Panc1 (cell line): ENCODE results near the gene N4BP2L2. TPM values are rescaled to one million over a fixed set of nuclear protein-coding genes. Genes with fewer than 3 reads are reported as not detected.

ENCODE experiments used
- ATAC-seq: fragments of 200-7000 bp; cut with Tn5 transposase; 2 replicates; pipeline ENCODE4 v1.9.1; 2020; ENCODE audit warnings: mild to moderate bottlenecking, moderate library complexity
- BruUV-seq: library from RNA; stranded (reverse); fragments of 400-500 nt; replicated peaks from 2 replicates; lab custom pipeline; 2021; lab: Mats Ljungman, UMichigan
- CTCF ChIA-PET: fragments of 300-600 bp; sonication (Branson Sonifier 250); formaldehyde crosslinking; loops from one replicate; lab custom pipeline; 2022; ENCODE audit warnings: antibody characterized with exemption; lab: Charles Lee
- POLR2A ChIA-PET: fragments of 300-600 bp; sonication (Branson Sonifier 250); formaldehyde crosslinking; loops from one replicate; lab custom pipeline; 2022; ENCODE audit warnings: antibody characterized with exemption; lab: Charles Lee
- DNase-seq: peaks from one replicate; pipeline ENCODE4 v3.0.0-alpha.2; 2010; ENCODE audit warnings: low read depth, low spot score
- H3K27ac ChIP-seq: 2 replicates; pipeline ENCODE4 v1.5.1; 2011; ENCODE audit warnings: mild to moderate bottlenecking, low read length, inconsistent platforms
- H3K27me3 ChIP-seq: fragments of 200-500 bp; sonication (Bioruptor generic); 2 replicates; pipeline ENCODE4 v1.6.0; 2014; ENCODE audit warnings: low read length, inconsistent platforms; ENCODE audit not compliant: control insufficient read depth, insufficient read depth
- H3K36me3 ChIP-seq: fragments of 200-500 bp; sonication (Bioruptor generic); 2 replicates; pipeline ENCODE4 v1.5.1; 2014; ENCODE audit warnings: inconsistent platforms, mild to moderate bottlenecking, low read length, moderate library complexity; ENCODE audit not compliant: control insufficient read depth, insufficient read depth
- H3K4me1 ChIP-seq: 2 replicates; pipeline ENCODE4 v1.5.1; 2011; ENCODE audit warnings: inconsistent platforms, mild to moderate bottlenecking, low read length, moderate library complexity; ENCODE audit not compliant: control insufficient read depth, insufficient read depth
- H3K4me3 ChIP-seq, 2 experiments: 2 replicates each; pipeline ENCODE4 v1.5.1; 2011 to 2012; ENCODE audit warnings: low read depth in 2 of 2, low read length in 2 of 2, mild to moderate bottlenecking in 2 of 2, inconsistent platforms in 1 of 2, moderate library complexity in 1 of 2
- H3K9me3 ChIP-seq: fragments of 200-500 bp; sonication (Bioruptor generic); 2 replicates; pipeline ENCODE4 v1.5.1; 2014; ENCODE audit warnings: low read depth, mild to moderate bottlenecking, inconsistent platforms, low read length, moderate library complexity; ENCODE audit not compliant: control insufficient read depth, insufficient read depth
- CTCF ChIP-seq: fragments of 450-650 bp; IDR thresholded peaks from 2 replicates; pipeline ENCODE4 v1.5.1; 2017; ENCODE audit warnings: mild to moderate bottlenecking
- POLR2AphosphoS5 ChIP-seq: IDR thresholded peaks from 2 replicates; pipeline ENCODE4 v1.6.1; 2012; ENCODE audit warnings: mild to moderate bottlenecking, low read depth, low read length, moderate library complexity
- SIN3A ChIP-seq: IDR thresholded peaks from 2 replicates; pipeline ENCODE4 v1.6.1; 2012; ENCODE audit warnings: low read depth, mild to moderate bottlenecking, low read length, moderate library complexity, borderline replicate concordance; ENCODE audit not compliant: insufficient read depth
- TCF7L2 ChIP-seq: IDR thresholded peaks from 2 replicates; pipeline ENCODE4 v1.6.1; 2011; ENCODE audit warnings: mild to moderate bottlenecking, low read depth, low read length, inconsistent platforms
- in situ Hi-C: cut with HindIII; loops from 2 replicates; pipeline ENCODE4 v1.10.0; 2016; ENCODE audit warnings: low sequenced_read_pairs, low pct_unique_long_range_greater_than_20kb
- intact Hi-C: fragments of 100-400 bp; cut with micrococcal nuclease; formaldehyde crosslinking; loops from one replicate; pipeline ENCODE4 v1.10.0; 2022; ENCODE audit not compliant: unreplicated experiment
- total RNA-seq: library from RNA; stranded (reverse); gene quantifications from one replicate; pipeline ENCODE4 v1.2.1, GENCODE V29; 2021; ENCODE audit not compliant: unreplicated experiment
- TF ChIP-seq, protein P1 (sequence below), 2 experiments: IDR thresholded peaks; 2 replicates each; pipeline ENCODE4 v1.6.1; 2011 to 2012; ENCODE audit warnings: low read depth in 2 of 2, control low read depth in 1 of 2, low read length in 1 of 2, mild to moderate bottlenecking in 1 of 2, moderate library complexity in 1 of 2; ENCODE audit not compliant: insufficient read depth in 1 of 2

Gene N4BP2L2
- total RNA-seq, 1 experiment from 2014 or later: 43.8 TPM

DNA sequence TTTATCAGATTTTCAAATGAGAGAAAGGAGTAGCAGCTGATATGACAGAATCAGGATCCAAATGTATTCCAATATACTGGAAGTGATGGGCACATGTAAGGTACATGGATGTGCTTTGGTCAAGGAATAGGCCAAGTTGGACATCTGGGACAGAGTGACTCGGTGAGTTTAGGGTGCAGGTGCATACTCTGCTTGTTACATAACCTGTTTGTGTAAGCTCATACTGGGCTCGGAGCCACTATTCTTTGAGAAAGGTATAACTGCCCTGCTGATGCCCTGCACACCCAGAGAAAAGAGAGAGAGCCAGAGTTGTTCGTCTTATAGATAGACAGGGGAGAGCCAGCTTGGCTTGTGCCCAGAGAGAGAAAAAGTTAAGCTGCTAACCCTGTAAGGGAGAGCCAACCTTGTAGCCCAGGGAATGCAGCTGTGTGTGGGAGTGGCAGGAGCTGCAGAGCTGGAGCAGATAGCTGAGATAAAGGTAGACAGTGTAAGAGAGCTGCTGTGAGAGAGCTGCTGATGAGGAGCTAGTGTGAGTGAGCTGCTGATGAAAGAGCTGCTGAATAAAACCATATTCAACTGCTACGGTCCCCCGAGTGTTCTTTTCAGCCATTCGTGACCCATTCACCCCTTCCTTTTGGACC is 70.0 kb downstream of the N4BP2L2 start:
- H3K4me3 ChIP-seq: no peak overlapping the region
- TF ChIP-seq TCF7L2 (no peak), POLR2AphosphoS5 (no peak), SIN3A (no peak), CTCF (no peak)
- TF ChIP-seq, protein P1, sequence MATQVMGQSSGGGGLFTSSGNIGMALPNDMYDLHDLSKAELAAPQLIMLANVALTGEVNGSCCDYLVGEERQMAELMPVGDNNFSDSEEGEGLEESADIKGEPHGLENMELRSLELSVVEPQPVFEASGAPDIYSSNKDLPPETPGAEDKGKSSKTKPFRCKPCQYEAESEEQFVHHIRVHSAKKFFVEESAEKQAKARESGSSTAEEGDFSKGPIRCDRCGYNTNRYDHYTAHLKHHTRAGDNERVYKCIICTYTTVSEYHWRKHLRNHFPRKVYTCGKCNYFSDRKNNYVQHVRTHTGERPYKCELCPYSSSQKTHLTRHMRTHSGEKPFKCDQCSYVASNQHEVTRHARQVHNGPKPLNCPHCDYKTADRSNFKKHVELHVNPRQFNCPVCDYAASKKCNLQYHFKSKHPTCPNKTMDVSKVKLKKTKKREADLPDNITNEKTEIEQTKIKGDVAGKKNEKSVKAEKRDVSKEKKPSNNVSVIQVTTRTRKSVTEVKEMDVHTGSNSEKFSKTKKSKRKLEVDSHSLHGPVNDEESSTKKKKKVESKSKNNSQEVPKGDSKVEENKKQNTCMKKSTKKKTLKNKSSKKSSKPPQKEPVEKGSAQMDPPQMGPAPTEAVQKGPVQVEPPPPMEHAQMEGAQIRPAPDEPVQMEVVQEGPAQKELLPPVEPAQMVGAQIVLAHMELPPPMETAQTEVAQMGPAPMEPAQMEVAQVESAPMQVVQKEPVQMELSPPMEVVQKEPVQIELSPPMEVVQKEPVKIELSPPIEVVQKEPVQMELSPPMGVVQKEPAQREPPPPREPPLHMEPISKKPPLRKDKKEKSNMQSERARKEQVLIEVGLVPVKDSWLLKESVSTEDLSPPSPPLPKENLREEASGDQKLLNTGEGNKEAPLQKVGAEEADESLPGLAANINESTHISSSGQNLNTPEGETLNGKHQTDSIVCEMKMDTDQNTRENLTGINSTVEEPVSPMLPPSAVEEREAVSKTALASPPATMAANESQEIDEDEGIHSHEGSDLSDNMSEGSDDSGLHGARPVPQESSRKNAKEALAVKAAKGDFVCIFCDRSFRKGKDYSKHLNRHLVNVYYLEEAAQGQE (IDR thresholded peaks at IDR 0.05; ENCODE audit: insufficient read depth in 1 of 2, low read depth in 2 of 2, low read length in 1 of 2): no peak
- no peak overlapping the region for H3K27ac ChIP-seq
- in situ Hi-C loops (no loop called here), intact Hi-C loops (no loop called here)
- no peaks in the 10 kb centered on the region for H3K36me3 ChIP-seq
- ChIA-PET CTCF (no interaction called here), POLR2A (no interaction called here)
- H3K27me3 ChIP-seq: no peaks in the 10 kb centered on the region
- peak; percentile 62; the same call in 1 of the 2 replicates for ATAC-seq
- DNase-seq: no peak
- no peaks in the 10 kb centered on the region for H3K9me3 ChIP-seq
- no TSS peak for BruUV-seq
- no peaks in the 10 kb centered on the region; the same call in 1 of the 2 replicates for H3K4me1 ChIP-seq

GRCh38 chr13:32456591-32456990 is 82.0 kb downstream of the N4BP2L2 start:
- in situ Hi-C loops (no loop called here), intact Hi-C loops (no loop called here)
- no peaks in the 10 kb centered on the region for H3K36me3 ChIP-seq
- no TSS peak for BruUV-seq
- H3K9me3 ChIP-seq: peaks cover 6% of the 10 kb centered on the region
- DNase-seq: no peak
- no peaks in the 10 kb centered on the region for H3K27me3 ChIP-seq
- no peak for ATAC-seq
- H3K4me3 ChIP-seq: no peak overlapping the region
- no peaks in the 10 kb centered on the region for H3K4me1 ChIP-seq
- no peak for TF ChIP-seq POLR2AphosphoS5
- TF ChIP-seq SIN3A: no peak
- TF ChIP-seq, protein P1 (IDR thresholded peaks at IDR 0.05; ENCODE audit: insufficient read depth in 1 of 2, low read depth in 2 of 2, low read length in 1 of 2): no peak
- TF ChIP-seq CTCF: no peak
- TF ChIP-seq TCF7L2: no peak
- ChIA-PET CTCF (no interaction called here), POLR2A (no interaction called here)
- H3K27ac ChIP-seq: no peak overlapping the region
